Muscle of leg (tissue), 16 donors: ENCODE data around the gene HSBP1. TPM values are rescaled to one million over a fixed set of nuclear protein-coding genes. Genes with fewer than 3 reads are reported as not detected.

Source experiments
- DNase-seq: peaks from one replicate; pipeline ENCODE4 v3.0.0; 2013
- H3K27ac ChIP-seq: one replicate; pipeline ENCODE4 v1.5.1; 2013; ENCODE audit warnings: mild to moderate bottlenecking, low read length, control low read depth
- H3K27me3 ChIP-seq: one replicate; pipeline ENCODE4 v1.6.1; 2013; ENCODE audit warnings: low read length; ENCODE audit not compliant: control insufficient read depth, insufficient read depth
- H3K36me3 ChIP-seq: one replicate; pipeline ENCODE4 v1.6.1; 2013; ENCODE audit warnings: low read length; ENCODE audit not compliant: control insufficient read depth, insufficient read depth
- H3K4me1 ChIP-seq: one replicate; pipeline ENCODE4 v1.6.1; 2013; ENCODE audit warnings: low read length; ENCODE audit not compliant: control insufficient read depth, insufficient read depth
- H3K4me3 ChIP-seq: one replicate; pipeline ENCODE4 v1.5.1; 2013; ENCODE audit warnings: low read length, control low read depth
- H3K9me3 ChIP-seq: replicated peaks from 2 replicates; pipeline ENCODE4 v1.6.1; 2013; ENCODE audit warnings: low read depth, low read length; ENCODE audit not compliant: control insufficient read depth
- WGBS: methylation state at CpG from one replicate; pipeline ENCODE4 v1.1.5; 2013; ENCODE audit warnings: missing lambda C conversion rate; ENCODE audit not compliant: insufficient coverage; 5-methylcytosine and 5-hydroxymethylcytosine counted together
- long read RNA-seq, 11 donors: transcript quantifications; one replicate each; lab custom pipeline, GENCODE V29; 2026
- polyA plus RNA-seq, 8 donors: library from polyadenylated mRNA; unstranded; fragments of 120-200 nt; gene quantifications; one replicate each; pipeline versions ENCODE4 v1.2.1 to v1.2.3, GENCODE V29; 2013; ENCODE audit warnings: inconsistent platforms in 1 of 8, low replicate concordance in 1 of 8; ENCODE audit not compliant: insufficient read length in 8 of 8, insufficient read depth in 1 of 8
- total RNA-seq: library from RNA; stranded (reverse); fragments of 120-200 nt; gene quantifications from one replicate; pipeline ENCODE4 v1.2.4, GENCODE V29; 2013

The HSBP1 gene
- total RNA-seq: 137 TPM
- 100 to 1,000 TPM; 116 to 139 (median 123) TPM for polyA plus RNA-seq
- long read RNA-seq, donor 1, full-length matches to known transcripts: 70 of 70 reads
- long read RNA-seq, donor 1, partial matches to known transcripts: 0 of 70 reads
- long read RNA-seq, donor 1, other reads (novel, unspliced or antisense): 0 of 70 reads
- long read RNA-seq, donor 2, full-length matches to known transcripts: 15 of 15 reads
- long read RNA-seq, donor 2, partial matches to known transcripts: 0 of 15 reads
- long read RNA-seq, donor 2, other reads (novel, unspliced or antisense): 0 of 15 reads
- long read RNA-seq, donor 3, full-length matches to known transcripts: 125 of 125 reads
- long read RNA-seq, donor 3, partial matches to known transcripts: 0 of 125 reads
- long read RNA-seq, donor 3, other reads (novel, unspliced or antisense): 0 of 125 reads
- long read RNA-seq, donor 4, full-length matches to known transcripts: 89 of 96 reads
- long read RNA-seq, donor 4, partial matches to known transcripts: 7 of 96 reads
- long read RNA-seq, donor 4, other reads (novel, unspliced or antisense): 0 of 96 reads
- long read RNA-seq, donor 5, full-length matches to known transcripts: 310 of 315 reads
- long read RNA-seq, donor 5, partial matches to known transcripts: 5 of 315 reads
- long read RNA-seq, donor 5, other reads (novel, unspliced or antisense): 0 of 315 reads
- long read RNA-seq, donor 6, full-length matches to known transcripts: 241 of 257 reads
- long read RNA-seq, donor 6, partial matches to known transcripts: 7 of 257 reads
- long read RNA-seq, donor 6, other reads (novel, unspliced or antisense): 9 of 257 reads
- long read RNA-seq, donor 7, full-length matches to known transcripts: 234 of 258 reads
- long read RNA-seq, donor 7, partial matches to known transcripts: 13 of 258 reads
- long read RNA-seq, donor 7, other reads (novel, unspliced or antisense): 11 of 258 reads
- long read RNA-seq, donor 8, full-length matches to known transcripts: 139 of 139 reads
- long read RNA-seq, donor 8, partial matches to known transcripts: 0 of 139 reads
- long read RNA-seq, donor 8, other reads (novel, unspliced or antisense): 0 of 139 reads
- long read RNA-seq, donor 9, full-length matches to known transcripts: 151 of 182 reads
- long read RNA-seq, donor 9, partial matches to known transcripts: 31 of 182 reads
- long read RNA-seq, donor 9, other reads (novel, unspliced or antisense): 0 of 182 reads
- long read RNA-seq, donor 10, full-length matches to known transcripts: 248 of 248 reads
- long read RNA-seq, donor 10, partial matches to known transcripts: 0 of 248 reads
- long read RNA-seq, donor 10, other reads (novel, unspliced or antisense): 0 of 248 reads
- long read RNA-seq, donor 11, full-length matches to known transcripts: 164 of 170 reads
- long read RNA-seq, donor 11, partial matches to known transcripts: 6 of 170 reads
- long read RNA-seq, donor 11, other reads (novel, unspliced or antisense): 0 of 170 reads

GRCh38 chr16:83807710-83808572, at the start of gene HSBP1:
Gene HSBP1 (plus strand): TSS chr16:83807978. CDS start chr16:83808077, 99 bp downstream.
- peaks cover 8% of the 10 kb centered on the region for H3K4me1 ChIP-seq
- H3K4me3 ChIP-seq: peak within 1 kb of the TSS; percentile 56
- under 1% methylated on average over 65 of the region's 76 CpGs for WGBS
- peak within 1 kb of the TSS; percentile 64 for H3K27ac ChIP-seq
- peak; percentile 95 for DNase-seq
- H3K9me3 ChIP-seq: no peaks in the 10 kb centered on the region
- peaks cover 6% of the 10 kb centered on the region for H3K36me3 ChIP-seq
- H3K27me3 ChIP-seq: no peaks in the 10 kb centered on the region

GRCh38 chr16:83762141-83762991, 45.4 kb upstream of the HSBP1 start:
- H3K9me3 ChIP-seq: peaks cover 3% of the 10 kb centered on the region
- no peak for DNase-seq
- no peaks in the 10 kb centered on the region for H3K36me3 ChIP-seq
- H3K27me3 ChIP-seq: no peaks in the 10 kb centered on the region
- H3K4me3 ChIP-seq: no peak overlapping the region
- no peaks in the 10 kb centered on the region for H3K4me1 ChIP-seq
- H3K27ac ChIP-seq: no peak overlapping the region
- WGBS: 43% methylated on average over 5 of the region's 11 CpGs

- 100% methylated on average over 1 of the region's 5 CpGs for WGBS
- Histone ChIP-seq H3K36me3 (no peaks in the 10 kb centered on the region), H3K4me1 (no peaks in the 10 kb centered on the region), H3K9me3 (peaks cover 3% of the 10 kb centered on the region), H3K4me3 (no peak overlapping the region), H3K27me3 (no peaks in the 10 kb centered on the region), H3K27ac (no peak overlapping the region)
- DNase-seq: no peak
Observed at GRCh38 chr16:83762992-83763358, 44.8 kb upstream of the HSBP1 start.

GRCh38 chr16:83768986-83769385, 38.8 kb upstream of the HSBP1 start:
- Histone ChIP-seq H3K4me3 (no peak overlapping the region), H3K9me3 (no peaks in the 10 kb centered on the region), H3K27me3 (no peaks in the 10 kb centered on the region), H3K36me3 (no peaks in the 10 kb centered on the region), H3K4me1 (peaks cover 2% of the 10 kb centered on the region), H3K27ac (peak overlapping the region; percentile 42)
- 14% methylated on average over 1 of the region's 2 CpGs for WGBS
- DNase-seq: peak; percentile 22

- WGBS: 39% methylated on average over 3 of the region's 5 CpGs
- Histone ChIP-seq H3K36me3 (no peaks in the 10 kb centered on the region), H3K27me3 (no peaks in the 10 kb centered on the region), H3K4me3 (no peak overlapping the region), H3K9me3 (no peaks in the 10 kb centered on the region), H3K27ac (peak overlapping the region; percentile 42), H3K4me1 (peaks cover 2% of the 10 kb centered on the region)
- peak; percentile 54 for DNase-seq
Observed at GRCh38 chr16:83769397-83770008, 38.3 kb upstream of the HSBP1 start.

GRCh38 chr16:83771306-83771942, 36.4 kb upstream of the HSBP1 start:
- peak; percentile 41 for DNase-seq
- Histone ChIP-seq H3K36me3 (no peaks in the 10 kb centered on the region), H3K27me3 (no peaks in the 10 kb centered on the region), H3K4me1 (peaks cover 2% of the 10 kb centered on the region), H3K27ac (no peak overlapping the region), H3K9me3 (no peaks in the 10 kb centered on the region), H3K4me3 (no peak overlapping the region)
- WGBS: 56% methylated on average over 4 of the region's 5 CpGs

- no peaks in the 10 kb centered on the region for H3K27me3 ChIP-seq
- no peak for DNase-seq
- no peak overlapping the region for H3K4me3 ChIP-seq
- no peak overlapping the region for H3K27ac ChIP-seq
- WGBS: 50% methylated on average over 1 of the region's 1 CpG
- no peaks in the 10 kb centered on the region for H3K9me3 ChIP-seq
- peaks cover 6% of the 10 kb centered on the region for H3K4me1 ChIP-seq
- H3K36me3 ChIP-seq: no peaks in the 10 kb centered on the region
Observed at GRCh38 chr16:83772806-83773205, 35.0 kb upstream of the HSBP1 start.

- H3K36me3 ChIP-seq: no peaks in the 10 kb centered on the region
- no peak for DNase-seq
- no peaks in the 10 kb centered on the region for H3K9me3 ChIP-seq
- no peak overlapping the region for H3K4me3 ChIP-seq
- H3K27ac ChIP-seq: no peak overlapping the region
- 77% methylated on average over 4 of the region's 4 CpGs for WGBS
- H3K4me1 ChIP-seq: peaks cover 8% of the 10 kb centered on the region
- H3K27me3 ChIP-seq: no peaks in the 10 kb centered on the region
Observed at GRCh38 chr16:83774066-83774465, 33.7 kb upstream of the HSBP1 start.
